ENCODE measurements around the gene NUMB. TPM values are rescaled to one million over a fixed set of nuclear protein-coding genes. Genes with fewer than 3 reads are reported as not detected.

NUMB gene
- polyA plus RNA-seq, 1 experiment = 131 TPM

DNA sequence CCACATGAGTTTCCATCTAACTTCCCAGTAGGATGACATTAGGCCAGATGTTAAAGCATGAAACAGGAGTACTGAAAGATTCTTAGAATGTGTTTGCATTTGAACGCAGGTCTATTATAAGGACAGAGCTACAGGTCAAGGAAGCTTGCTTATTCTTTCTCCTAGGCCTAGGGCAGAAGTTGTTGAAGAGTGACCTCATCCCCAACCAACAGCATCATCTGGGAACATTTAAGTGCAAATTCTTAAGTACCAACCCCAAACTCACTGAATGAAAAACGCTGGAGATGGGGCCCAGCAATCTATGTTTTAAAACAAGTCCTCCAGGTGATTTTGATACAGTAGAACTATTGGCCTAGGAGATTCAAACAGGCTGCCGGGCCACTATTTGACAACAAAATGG, 168.6 kb downstream of the NUMB start:
- TF ChIP-seq, protein P1, sequence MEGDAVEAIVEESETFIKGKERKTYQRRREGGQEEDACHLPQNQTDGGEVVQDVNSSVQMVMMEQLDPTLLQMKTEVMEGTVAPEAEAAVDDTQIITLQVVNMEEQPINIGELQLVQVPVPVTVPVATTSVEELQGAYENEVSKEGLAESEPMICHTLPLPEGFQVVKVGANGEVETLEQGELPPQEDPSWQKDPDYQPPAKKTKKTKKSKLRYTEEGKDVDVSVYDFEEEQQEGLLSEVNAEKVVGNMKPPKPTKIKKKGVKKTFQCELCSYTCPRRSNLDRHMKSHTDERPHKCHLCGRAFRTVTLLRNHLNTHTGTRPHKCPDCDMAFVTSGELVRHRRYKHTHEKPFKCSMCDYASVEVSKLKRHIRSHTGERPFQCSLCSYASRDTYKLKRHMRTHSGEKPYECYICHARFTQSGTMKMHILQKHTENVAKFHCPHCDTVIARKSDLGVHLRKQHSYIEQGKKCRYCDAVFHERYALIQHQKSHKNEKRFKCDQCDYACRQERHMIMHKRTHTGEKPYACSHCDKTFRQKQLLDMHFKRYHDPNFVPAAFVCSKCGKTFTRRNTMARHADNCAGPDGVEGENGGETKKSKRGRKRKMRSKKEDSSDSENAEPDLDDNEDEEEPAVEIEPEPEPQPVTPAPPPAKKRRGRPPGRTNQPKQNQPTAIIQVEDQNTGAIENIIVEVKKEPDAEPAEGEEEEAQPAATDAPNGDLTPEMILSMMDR (IDR thresholded peaks at IDR 0.05; ENCODE audit: insufficient read depth, low read depth, low read length) = no peak
- ChIA-PET POLR2A (no interaction called here), CTCF (no interaction called here)
- no peaks in the 10 kb centered on the region for H3K27me3 ChIP-seq (ENCODE audit: control insufficient read depth, insufficient read depth, low read length)
- H3K4me3 ChIP-seq (ENCODE audit: low read depth, low read length) = no peak overlapping the region
- no peak for DNase-seq (ENCODE audit: low read depth)
- H3K36me3 ChIP-seq (ENCODE audit: control insufficient read depth, insufficient read depth, low read length) = peaks cover 7% of the 10 kb centered on the region; the same call in 1 of the 2 replicates

DNA sequence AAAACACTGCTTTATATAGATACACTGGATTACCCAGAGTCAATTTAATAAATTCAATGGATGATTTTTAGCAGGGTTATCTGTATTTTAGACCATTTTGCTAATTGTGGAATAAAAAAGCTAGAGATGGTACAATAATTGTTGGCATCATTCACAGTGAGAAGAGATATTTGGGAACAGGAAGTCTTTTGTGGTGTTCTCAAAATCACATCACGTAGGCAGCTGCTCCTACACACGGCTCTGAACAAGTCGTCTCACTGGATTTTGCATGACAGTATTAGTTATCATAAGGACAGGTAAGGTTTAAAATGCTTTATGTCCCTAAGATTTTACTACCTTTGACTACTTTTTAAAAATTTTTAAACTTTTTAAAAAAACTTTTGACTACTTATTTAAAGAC, 169.0 kb downstream of the NUMB start:
- H3K27me3 ChIP-seq (ENCODE audit: control insufficient read depth, insufficient read depth, low read length) = no peaks in the 10 kb centered on the region
- H3K4me3 ChIP-seq (ENCODE audit: low read depth, low read length) = no peak overlapping the region
- no peak for DNase-seq (ENCODE audit: low read depth)
- H3K36me3 ChIP-seq (ENCODE audit: control insufficient read depth, insufficient read depth, low read length) = peaks cover 7% of the 10 kb centered on the region; the same call in 1 of the 2 replicates
- ChIA-PET POLR2A (no interaction called here), CTCF (no interaction called here)
- TF ChIP-seq, protein P1 (IDR thresholded peaks at IDR 0.05; ENCODE audit: insufficient read depth, low read depth, low read length) = no peak

DNA sequence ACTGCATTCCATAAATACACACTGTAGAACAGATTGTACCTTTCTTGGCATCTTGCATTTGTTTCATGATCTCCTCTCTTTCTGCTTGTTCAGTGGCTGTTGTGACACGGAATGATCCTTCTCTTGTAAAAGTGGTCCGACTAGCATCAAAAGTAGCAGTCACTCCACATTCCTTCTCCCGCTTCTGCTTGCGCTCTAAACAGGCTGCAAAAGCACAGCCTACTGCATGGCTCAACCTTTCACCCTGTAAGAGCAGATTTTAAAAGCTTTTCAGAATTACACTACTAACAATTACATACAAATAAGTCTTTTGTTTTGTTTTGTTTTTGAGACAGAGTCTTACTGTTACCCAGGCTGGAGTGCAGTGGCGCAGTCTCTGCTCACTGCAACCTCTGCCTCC, 171.3 kb downstream of the NUMB start:
- ChIA-PET CTCF (interaction anchor here (2.6 kb wide), 1 partner anchor 185 kb away, joined by 15 read pairs; no protein-coding TSS in a partner anchor), POLR2A (no interaction called here)
- Histone ChIP-seq H3K4me3 (ENCODE audit: low read depth, low read length) (no peak overlapping the region), H3K27me3 (ENCODE audit: control insufficient read depth, insufficient read depth, low read length) (no peaks in the 10 kb centered on the region), H3K36me3 (ENCODE audit: control insufficient read depth, insufficient read depth, low read length) (peaks cover 4% of the 10 kb centered on the region)
- no peak for DNase-seq (ENCODE audit: low read depth)
- TF ChIP-seq, protein P1 (IDR thresholded peaks at IDR 0.05; ENCODE audit: insufficient read depth, low read depth, low read length) = no peak

DNA sequence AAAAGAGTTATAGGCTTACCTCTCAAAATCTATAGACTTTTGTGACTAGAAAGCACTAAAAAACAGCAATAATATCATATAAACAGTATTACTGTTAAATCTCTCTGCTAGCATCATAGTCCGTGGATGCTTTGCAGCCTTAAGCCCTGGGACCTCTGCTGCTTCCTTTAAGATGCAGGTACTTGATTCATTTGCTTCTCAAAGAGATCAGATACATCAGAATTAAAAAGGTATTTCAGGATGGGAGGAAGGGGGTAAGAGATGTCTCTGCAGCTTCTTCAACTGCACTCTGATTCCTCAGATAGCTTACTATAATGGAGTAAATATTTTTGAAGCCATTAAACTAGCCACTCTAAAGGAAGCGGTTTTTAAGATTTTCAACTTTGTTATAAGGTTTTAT, 171.7 kb downstream of the NUMB start:
- Histone ChIP-seq H3K4me3 (ENCODE audit: low read depth, low read length) (no peak overlapping the region), H3K27me3 (ENCODE audit: control insufficient read depth, insufficient read depth, low read length) (no peaks in the 10 kb centered on the region), H3K36me3 (ENCODE audit: control insufficient read depth, insufficient read depth, low read length) (peaks cover 4% of the 10 kb centered on the region)
- DNase-seq (ENCODE audit: low read depth) = no peak
- ChIA-PET CTCF (interaction anchor here (2.6 kb wide), 1 partner anchor 186 kb away, joined by 15 read pairs; no protein-coding TSS in a partner anchor), POLR2A (no interaction called here)
- TF ChIP-seq, protein P1 (IDR thresholded peaks at IDR 0.05; ENCODE audit: insufficient read depth, low read depth, low read length) = no peak

DNA sequence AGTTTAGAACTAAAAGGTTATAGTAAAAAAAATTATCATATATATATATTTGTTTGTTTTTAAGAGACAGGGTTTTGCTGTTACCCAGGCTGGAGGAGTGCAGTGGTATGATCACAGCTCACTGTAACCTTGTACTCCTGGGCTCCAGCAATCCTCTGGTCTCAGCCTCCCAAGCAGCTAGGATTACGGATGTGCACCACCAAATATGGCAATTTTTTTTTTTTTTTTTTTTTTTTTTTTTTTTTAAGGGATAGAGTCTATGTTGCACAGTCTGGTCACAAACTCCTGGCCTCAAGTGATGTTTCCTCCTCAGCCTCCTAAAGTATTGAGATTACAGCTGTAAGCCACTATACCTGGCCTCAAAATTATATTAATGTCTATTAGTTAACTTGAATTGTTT, 172.4 kb downstream of the NUMB start:
- TF ChIP-seq, protein P1 (IDR thresholded peaks at IDR 0.05; ENCODE audit: insufficient read depth, low read depth, low read length) = no peak
- Histone ChIP-seq H3K27me3 (ENCODE audit: control insufficient read depth, insufficient read depth, low read length) (no peaks in the 10 kb centered on the region), H3K4me3 (ENCODE audit: low read depth, low read length) (no peak overlapping the region), H3K36me3 (ENCODE audit: control insufficient read depth, insufficient read depth, low read length) (peaks cover 4% of the 10 kb centered on the region)
- ChIA-PET POLR2A (no interaction called here), CTCF (interaction anchor here (2.6 kb wide), 1 partner anchor 186 kb away, joined by 15 read pairs; no protein-coding TSS in a partner anchor)
- no peak for DNase-seq (ENCODE audit: low read depth)
